ENCODE results near the gene BRAT1.

BRAT1 gene

DNA sequence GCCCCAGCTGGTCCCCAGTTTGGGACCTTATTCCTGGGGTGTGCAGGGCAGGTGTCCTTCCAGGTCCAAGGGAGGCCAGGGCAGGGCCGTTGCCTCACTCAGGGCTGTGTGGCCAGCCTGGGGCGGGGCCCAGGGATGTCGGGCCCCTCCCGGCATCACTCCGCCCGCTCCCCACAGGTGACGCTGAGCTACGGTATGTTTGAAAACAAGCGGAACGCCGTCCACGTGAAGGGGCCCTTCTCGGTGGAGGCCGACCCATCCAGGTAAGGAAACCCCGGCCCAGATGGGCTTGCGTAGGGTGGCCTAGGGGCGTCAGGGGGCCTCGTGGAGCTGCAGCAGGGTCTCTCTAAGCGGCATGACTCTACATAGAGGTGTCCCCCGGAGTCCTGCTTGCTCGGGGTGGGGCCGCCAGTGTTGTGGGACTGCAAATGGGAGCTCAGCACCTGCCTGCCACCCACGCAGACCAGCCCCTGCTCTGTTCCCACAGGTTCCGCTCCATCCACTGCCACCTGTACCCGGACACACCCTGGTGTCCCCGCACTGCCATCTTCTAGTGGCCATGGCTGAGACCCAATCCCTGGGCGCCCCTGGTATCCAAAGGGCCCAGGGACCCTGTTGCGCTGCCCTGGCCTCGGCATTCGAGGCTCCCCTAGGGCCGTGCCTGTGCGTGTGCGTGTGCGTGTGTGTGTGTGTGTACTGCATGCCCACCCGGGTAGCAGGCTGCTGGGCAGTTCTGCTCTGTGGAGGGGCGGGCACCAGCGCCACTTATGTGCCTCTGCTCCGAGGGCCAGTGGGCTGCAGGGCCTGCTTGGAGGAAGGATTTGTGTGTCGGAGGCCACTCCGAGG, 28.4 kb downstream of the BRAT1 start:
- no peak overlapping the region for H3K9ac ChIP-seq (ENCODE audit: low read length in 2 of 2)
- H3K27me3 ChIP-seq (ENCODE audit: control insufficient read depth in 1 of 2, insufficient read depth in 2 of 2, low read length in 2 of 2), result peaks cover 31 to 58% of the 10 kb centered on the region in 2 donors
- no peaks in the 10 kb centered on the region for H3K36me3 ChIP-seq (ENCODE audit: control insufficient read depth in 2 of 2, insufficient read depth in 2 of 2, low read length in 2 of 2)
- no peaks in the 10 kb centered on the region for H3K9me3 ChIP-seq (ENCODE audit: control insufficient read depth in 2 of 2, low read length in 2 of 2)
- no peak overlapping the region for H3K4me3 ChIP-seq (ENCODE audit: low read length in 2 of 2)
- no peak overlapping the region for H3K27ac ChIP-seq (ENCODE audit: low read length)
- peaks cover 33% of the 10 kb centered on the region for H3K4me1 ChIP-seq (ENCODE audit: control insufficient read depth, insufficient read depth, low read length)

DNA sequence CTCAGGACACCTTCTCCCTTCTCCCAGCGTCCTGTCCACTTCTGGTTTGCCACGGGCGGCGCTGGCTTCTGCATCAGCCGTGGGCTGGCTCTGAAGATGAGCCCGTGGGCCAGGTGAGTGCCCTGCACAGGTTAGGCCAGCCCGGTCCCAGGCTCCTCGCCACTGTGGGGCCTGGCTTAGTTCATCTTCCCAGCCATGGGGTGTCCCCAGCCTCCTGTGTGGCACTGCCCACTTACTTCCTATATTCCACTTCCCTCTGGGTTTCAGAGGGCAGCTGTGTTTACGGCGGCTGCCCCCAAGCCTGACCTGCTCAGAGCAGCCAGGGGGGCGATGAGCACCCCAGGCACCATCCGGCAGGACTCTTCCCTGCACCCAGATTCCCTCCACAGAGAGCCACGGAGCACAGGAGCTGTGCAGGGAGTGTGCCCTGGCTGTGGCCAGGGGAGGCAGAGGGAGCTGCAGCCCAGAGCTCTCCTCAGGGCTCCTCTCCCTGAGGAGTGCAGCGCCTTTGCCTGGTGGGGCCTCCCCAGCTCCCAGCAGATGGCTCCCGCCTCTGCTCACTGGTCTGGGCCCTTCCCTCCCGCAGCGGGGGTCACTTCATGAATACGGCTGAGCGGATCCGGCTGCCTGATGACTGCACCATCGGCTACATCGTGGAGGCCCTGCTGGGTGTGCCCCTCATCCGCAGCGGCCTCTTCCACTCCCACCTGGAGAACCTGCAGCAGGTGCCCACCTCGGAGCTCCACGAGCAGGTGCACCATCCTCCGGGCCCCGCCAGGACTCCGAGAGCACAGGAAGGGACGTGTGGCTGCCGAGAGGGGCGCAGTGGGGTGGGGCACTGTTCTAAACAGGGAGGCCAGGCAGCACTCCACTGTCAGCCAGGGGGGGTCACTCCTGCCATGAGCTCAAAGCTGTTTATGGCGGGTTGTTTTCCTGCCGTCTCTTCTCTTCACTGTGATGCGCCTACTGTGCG, 29.4 kb downstream of the BRAT1 start:
- no peak overlapping the region for H3K9ac ChIP-seq (ENCODE audit: low read length in 2 of 2)
- H3K4me3 ChIP-seq (ENCODE audit: low read length in 2 of 2), result no peak overlapping the region
- peaks cover 33 to 64% of the 10 kb centered on the region in 2 donors for H3K27me3 ChIP-seq (ENCODE audit: control insufficient read depth in 1 of 2, insufficient read depth in 2 of 2, low read length in 2 of 2)
- H3K4me1 ChIP-seq (ENCODE audit: control insufficient read depth, insufficient read depth, low read length), result peaks cover 31% of the 10 kb centered on the region
- H3K27ac ChIP-seq (ENCODE audit: low read length), result no peak overlapping the region
- H3K36me3 ChIP-seq (ENCODE audit: control insufficient read depth in 2 of 2, insufficient read depth in 2 of 2, low read length in 2 of 2), result no peaks in the 10 kb centered on the region
- H3K9me3 ChIP-seq (ENCODE audit: control insufficient read depth in 2 of 2, low read length in 2 of 2), result no peaks in the 10 kb centered on the region

DNA sequence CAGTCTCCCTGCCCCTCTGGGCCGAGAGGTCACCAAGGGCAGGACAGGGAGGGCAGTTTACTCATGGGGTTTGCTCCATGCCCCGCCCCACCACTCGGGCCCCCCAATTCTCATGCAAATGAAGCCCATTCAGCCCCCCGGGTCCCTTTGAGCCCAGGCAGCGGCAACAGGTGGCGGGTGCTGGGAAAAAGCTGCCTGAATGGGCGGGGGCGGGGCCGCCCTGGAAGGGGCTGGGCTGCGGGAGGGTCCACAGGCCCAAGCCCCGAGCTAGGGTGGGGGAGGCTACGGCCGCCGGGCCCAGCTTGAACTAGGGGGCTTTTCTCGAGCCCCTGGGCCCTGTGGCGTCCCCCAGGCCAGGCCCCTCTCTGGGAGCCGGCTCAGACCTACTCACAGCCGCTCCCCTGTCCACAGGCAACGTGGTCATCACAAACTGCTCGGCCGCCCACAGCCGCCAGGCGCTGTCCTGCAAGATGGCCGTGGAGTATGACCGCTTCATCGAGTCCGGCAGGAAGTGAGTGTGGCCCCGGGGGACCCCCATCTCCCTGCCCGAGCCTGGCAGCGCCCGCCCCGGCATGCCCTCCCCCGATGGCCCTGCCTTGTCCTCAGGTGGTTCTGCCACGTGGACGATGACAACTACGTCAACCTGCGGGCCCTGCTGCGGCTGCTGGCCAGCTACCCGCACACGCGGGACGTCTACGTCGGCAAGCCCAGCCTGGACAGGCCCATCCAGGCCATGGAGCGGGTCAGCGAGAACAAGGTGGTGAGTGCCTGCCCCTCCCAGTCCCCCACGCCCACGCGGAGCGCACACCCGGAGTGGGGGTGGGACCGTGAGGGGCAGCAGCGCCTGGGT, 30.3 kb downstream of the BRAT1 start:
- no peak overlapping the region for H3K9ac ChIP-seq (ENCODE audit: low read length in 2 of 2)
- H3K4me1 ChIP-seq (ENCODE audit: control insufficient read depth, insufficient read depth, low read length), result peaks cover 34% of the 10 kb centered on the region
- no peak overlapping the region for H3K27ac ChIP-seq (ENCODE audit: low read length)
- peaks cover 36 to 68% of the 10 kb centered on the region in 2 donors for H3K27me3 ChIP-seq (ENCODE audit: control insufficient read depth in 1 of 2, insufficient read depth in 2 of 2, low read length in 2 of 2)
- no peaks in the 10 kb centered on the region for H3K9me3 ChIP-seq (ENCODE audit: control insufficient read depth in 2 of 2, low read length in 2 of 2)
- H3K36me3 ChIP-seq (ENCODE audit: control insufficient read depth in 2 of 2, insufficient read depth in 2 of 2, low read length in 2 of 2), result no peaks in the 10 kb centered on the region
- no peak overlapping the region for H3K4me3 ChIP-seq (ENCODE audit: low read length in 2 of 2)

DNA sequence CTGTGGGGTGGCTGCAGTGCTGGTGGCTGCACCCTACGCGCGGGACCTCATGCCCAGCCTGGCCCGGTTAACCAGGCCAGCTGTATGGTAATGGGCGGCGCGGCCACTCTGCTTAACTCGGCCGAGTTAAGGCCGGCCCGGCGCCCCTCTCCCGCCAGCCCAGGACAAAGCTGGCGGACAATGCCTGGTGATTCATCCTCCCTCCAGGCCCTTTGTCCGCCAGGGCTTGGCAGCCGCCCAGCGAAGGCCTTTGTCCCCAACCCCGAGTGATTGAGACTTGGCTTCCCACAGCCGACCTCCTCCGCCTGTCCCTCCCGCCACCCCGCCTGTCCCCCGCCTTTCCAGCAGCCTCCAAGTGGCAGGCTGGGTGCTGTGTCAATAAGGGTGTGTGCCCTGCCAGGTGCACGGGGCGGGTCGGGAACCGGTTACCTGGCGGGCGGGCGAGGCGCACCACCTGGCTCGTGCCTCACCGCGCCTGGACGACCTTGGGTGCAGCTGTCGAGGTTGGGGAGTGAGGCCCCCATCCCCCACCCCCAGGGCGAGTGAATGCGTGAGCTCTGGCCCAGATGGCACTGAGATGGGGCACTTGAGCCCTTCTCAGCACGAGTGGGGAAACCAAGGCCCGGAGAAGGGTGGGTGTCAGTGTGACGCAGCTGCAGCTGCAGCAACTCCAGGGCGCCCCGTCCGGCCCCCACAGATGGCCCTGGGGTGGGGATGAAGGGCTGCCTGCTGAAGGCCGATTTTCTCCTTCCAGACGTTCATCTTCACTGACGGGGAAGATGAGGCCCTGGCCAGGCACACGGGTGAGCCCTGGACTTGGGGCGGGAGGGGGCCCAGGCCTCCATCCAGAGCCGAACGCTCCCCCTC, 31.1 kb downstream of the BRAT1 start:
- Histone ChIP-seq H3K27me3 (ENCODE audit: control insufficient read depth in 1 of 2, insufficient read depth in 2 of 2, low read length in 2 of 2) (peaks cover 36 to 69% of the 10 kb centered on the region in 2 donors), H3K9me3 (ENCODE audit: control insufficient read depth in 2 of 2, low read length in 2 of 2) (no peaks in the 10 kb centered on the region), H3K36me3 (ENCODE audit: control insufficient read depth in 2 of 2, insufficient read depth in 2 of 2, low read length in 2 of 2) (no peaks in the 10 kb centered on the region), H3K27ac (ENCODE audit: low read length) (no peak overlapping the region), H3K4me1 (ENCODE audit: control insufficient read depth, insufficient read depth, low read length) (peaks cover 33% of the 10 kb centered on the region), H3K9ac (ENCODE audit: low read length in 2 of 2) (no peak overlapping the region), H3K4me3 (ENCODE audit: low read length in 2 of 2) (peak overlapping the region in 1 of 2 donors; percentile 35)

DNA sequence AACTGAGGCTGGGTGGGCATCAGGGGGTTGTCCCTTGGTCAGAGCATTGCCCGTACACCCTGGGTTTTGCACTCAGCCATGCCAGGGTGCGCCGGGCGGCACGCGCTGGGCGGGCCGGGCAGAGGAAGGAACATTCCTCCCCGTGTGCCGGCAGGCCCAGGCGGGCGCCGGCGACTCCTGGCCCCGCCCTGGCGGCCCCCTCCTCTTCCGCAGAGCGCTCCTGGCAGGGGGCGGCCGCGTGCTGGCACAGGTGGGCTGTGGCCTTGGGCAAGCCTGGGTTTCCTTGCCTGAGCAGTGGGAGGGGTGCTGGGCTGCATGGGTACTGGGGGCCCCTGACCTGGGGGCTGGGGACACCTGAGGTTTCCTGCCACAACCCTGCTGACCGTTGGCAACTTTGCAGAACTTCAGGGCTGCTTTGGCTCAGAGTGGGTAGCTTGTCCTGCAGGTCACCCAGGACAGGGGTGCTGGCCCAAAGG, 31.8 kb downstream of the BRAT1 start:
- peaks cover 36% of the 10 kb centered on the region for H3K4me1 ChIP-seq (ENCODE audit: control insufficient read depth, insufficient read depth, low read length)
- H3K27me3 ChIP-seq (ENCODE audit: control insufficient read depth in 1 of 2, insufficient read depth in 2 of 2, low read length in 2 of 2), result peaks cover 36 to 71% of the 10 kb centered on the region in 2 donors
- H3K9ac ChIP-seq (ENCODE audit: low read length in 2 of 2), result no peak overlapping the region
- no peaks in the 10 kb centered on the region for H3K36me3 ChIP-seq (ENCODE audit: control insufficient read depth in 2 of 2, insufficient read depth in 2 of 2, low read length in 2 of 2)
- H3K27ac ChIP-seq (ENCODE audit: low read length), result no peak overlapping the region
- no peaks in the 10 kb centered on the region for H3K9me3 ChIP-seq (ENCODE audit: control insufficient read depth in 2 of 2, low read length in 2 of 2)
- H3K4me3 ChIP-seq (ENCODE audit: low read length in 2 of 2), result peak overlapping the region in 1 of 2 donors; percentile 47

DNA sequence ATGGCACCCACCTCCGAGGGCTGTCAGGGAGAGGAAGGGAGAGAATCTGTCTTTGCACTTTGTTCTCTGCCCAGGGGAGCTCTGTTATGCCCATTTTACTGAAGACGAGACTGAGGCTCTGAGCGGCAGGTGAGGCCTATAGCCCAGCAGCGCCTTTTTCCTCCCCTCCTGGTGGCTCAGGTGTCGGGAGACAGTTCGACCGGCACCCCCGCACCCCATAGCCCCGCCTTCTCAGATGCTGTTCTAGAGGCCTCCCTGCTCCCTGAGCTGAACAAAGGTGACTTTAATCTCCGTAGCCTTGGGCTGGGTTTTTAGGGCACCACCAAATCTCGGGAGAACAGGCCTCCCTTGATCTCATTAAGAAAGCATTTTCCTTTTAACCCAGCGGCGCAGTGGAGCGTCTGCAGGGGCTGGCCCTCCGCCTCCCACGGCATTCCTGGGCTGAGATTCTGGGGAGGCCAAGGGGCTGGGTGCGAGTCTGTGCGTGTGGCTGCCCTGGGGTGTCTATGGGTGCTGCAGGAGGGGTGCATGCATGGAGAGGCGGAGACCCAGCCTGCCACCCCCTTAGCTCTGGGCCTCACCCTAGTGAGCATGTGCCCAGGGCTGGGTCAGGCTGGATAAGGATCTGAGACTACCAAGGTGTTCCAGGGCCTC, 32.4 kb downstream of the BRAT1 start:
- Histone ChIP-seq H3K4me3 (ENCODE audit: low read length in 2 of 2) (peak overlapping the region in 1 of 2 donors; percentile 55), H3K9me3 (ENCODE audit: control insufficient read depth in 2 of 2, low read length in 2 of 2) (no peaks in the 10 kb centered on the region), H3K27me3 (ENCODE audit: control insufficient read depth in 1 of 2, insufficient read depth in 2 of 2, low read length in 2 of 2) (peaks cover 36 to 69% of the 10 kb centered on the region in 2 donors), H3K36me3 (ENCODE audit: control insufficient read depth in 2 of 2, insufficient read depth in 2 of 2, low read length in 2 of 2) (no peaks in the 10 kb centered on the region), H3K4me1 (ENCODE audit: control insufficient read depth, insufficient read depth, low read length) (peaks cover 31% of the 10 kb centered on the region), H3K9ac (ENCODE audit: low read length in 2 of 2) (no peak overlapping the region), H3K27ac (ENCODE audit: low read length) (no peak overlapping the region)

DNA sequence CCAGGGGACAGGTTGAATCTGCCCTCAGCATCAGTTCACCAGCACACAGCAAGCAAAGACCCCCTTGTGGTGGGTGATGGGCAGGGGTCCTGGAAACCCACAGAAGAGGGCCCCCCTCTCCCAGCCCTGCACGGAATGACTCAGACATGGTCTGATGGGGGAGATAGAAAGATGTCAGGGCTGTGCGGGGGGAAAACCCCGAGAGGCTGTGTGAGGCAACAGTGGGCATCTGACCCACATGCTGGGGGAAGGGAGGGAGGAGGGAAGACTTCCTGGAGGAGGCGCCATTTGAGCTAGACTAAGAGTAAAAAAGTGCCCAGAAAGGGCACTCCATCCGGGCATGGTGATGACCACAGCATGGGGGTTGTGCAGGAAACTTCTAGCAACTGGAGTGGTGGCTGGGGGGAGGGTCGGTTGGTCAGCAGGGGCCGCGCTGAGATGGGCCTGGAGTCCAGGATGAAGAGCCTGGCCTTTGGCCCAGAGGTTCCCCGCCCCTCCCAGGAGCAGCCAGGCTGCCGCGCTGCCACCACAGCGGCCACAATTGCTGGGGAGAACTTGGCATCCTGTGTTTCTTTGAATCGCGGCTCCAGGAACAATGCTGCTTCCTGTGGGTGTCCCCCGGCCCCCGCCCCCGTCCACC, 33.3 kb downstream of the BRAT1 start:
- Histone ChIP-seq H3K9me3 (ENCODE audit: control insufficient read depth in 2 of 2, low read length in 2 of 2) (no peaks in the 10 kb centered on the region), H3K27me3 (ENCODE audit: control insufficient read depth in 1 of 2, insufficient read depth in 2 of 2, low read length in 2 of 2) (peaks cover 36 to 62% of the 10 kb centered on the region in 2 donors), H3K4me1 (ENCODE audit: control insufficient read depth, insufficient read depth, low read length) (peaks cover 31% of the 10 kb centered on the region), H3K36me3 (ENCODE audit: control insufficient read depth in 2 of 2, insufficient read depth in 2 of 2, low read length in 2 of 2) (no peaks in the 10 kb centered on the region), H3K9ac (ENCODE audit: low read length in 2 of 2) (no peak overlapping the region), H3K27ac (ENCODE audit: low read length) (no peak overlapping the region), H3K4me3 (ENCODE audit: low read length in 2 of 2) (peak overlapping the region in 1 of 2 donors; percentile 71)

DNA sequence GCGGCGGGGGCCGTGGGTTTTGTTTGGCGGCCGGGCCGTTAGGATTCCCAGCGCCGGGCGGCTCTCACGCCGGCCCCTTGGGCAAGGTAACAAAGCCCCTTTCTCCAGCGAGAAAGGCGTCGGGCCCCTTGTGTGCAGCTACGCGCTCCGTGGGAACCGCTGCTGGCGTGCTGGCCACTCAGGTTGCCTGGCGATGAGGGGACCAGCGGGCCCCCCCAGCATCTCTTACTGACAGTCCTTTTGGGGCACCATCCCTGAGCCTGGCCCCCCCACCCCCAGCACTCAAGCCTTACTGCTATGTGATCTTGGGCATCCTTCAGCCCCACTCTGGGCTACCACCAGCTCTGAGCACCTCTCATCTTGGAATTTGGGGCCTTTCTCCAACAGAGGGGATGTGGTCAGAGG, 34.0 kb downstream of the BRAT1 start:
- peaks cover 31% of the 10 kb centered on the region for H3K4me1 ChIP-seq (ENCODE audit: control insufficient read depth, insufficient read depth, low read length)
- no peaks in the 10 kb centered on the region for H3K9me3 ChIP-seq (ENCODE audit: control insufficient read depth in 2 of 2, low read length in 2 of 2)
- H3K36me3 ChIP-seq (ENCODE audit: control insufficient read depth in 2 of 2, insufficient read depth in 2 of 2, low read length in 2 of 2), result no peaks in the 10 kb centered on the region
- H3K27me3 ChIP-seq (ENCODE audit: control insufficient read depth in 1 of 2, insufficient read depth in 2 of 2, low read length in 2 of 2), result peaks cover 33 to 59% of the 10 kb centered on the region in 2 donors
- H3K9ac ChIP-seq (ENCODE audit: low read length in 2 of 2), result no peak overlapping the region
- H3K27ac ChIP-seq (ENCODE audit: low read length), result no peak overlapping the region
- peak overlapping the region; percentile 35 to 71 for H3K4me3 ChIP-seq (ENCODE audit: low read length in 2 of 2)

DNA sequence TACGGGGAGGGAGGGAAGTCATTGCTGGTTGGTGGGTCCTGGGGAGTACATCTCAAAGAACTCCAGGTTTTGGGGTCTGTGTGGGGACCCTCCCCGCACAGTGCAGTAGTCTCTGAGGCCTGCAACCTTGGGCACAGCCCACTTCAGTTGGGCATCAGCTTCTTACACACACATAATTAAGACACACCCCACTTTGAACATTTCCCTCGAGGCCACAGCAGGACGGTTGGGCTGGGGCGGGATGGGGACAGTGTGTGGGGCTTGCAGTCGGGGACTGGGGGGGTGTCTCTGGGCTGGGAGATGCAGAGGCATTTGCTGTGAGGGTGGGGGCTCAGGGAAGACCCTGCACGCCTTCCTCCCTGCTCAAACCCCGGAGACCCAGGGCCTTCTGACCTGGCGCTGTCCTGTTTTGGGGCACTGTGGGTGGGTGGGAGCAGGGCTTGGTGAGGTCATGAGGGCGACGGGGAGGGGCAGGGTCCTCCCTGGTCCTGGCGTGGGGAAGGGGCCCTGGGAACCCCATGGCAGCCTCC, 34.5 kb downstream of the BRAT1 start:
- H3K4me1 ChIP-seq (ENCODE audit: control insufficient read depth, insufficient read depth, low read length), result peaks cover 30% of the 10 kb centered on the region
- H3K36me3 ChIP-seq (ENCODE audit: control insufficient read depth in 2 of 2, insufficient read depth in 2 of 2, low read length in 2 of 2), result no peaks in the 10 kb centered on the region
- H3K9ac ChIP-seq (ENCODE audit: low read length in 2 of 2), result no peak overlapping the region
- H3K4me3 ChIP-seq (ENCODE audit: low read length in 2 of 2), result peak overlapping the region; percentile 15 to 71
- H3K27ac ChIP-seq (ENCODE audit: low read length), result no peak overlapping the region
- H3K27me3 ChIP-seq (ENCODE audit: control insufficient read depth in 1 of 2, insufficient read depth in 2 of 2, low read length in 2 of 2), result peaks cover 33 to 54% of the 10 kb centered on the region in 2 donors
- no peaks in the 10 kb centered on the region for H3K9me3 ChIP-seq (ENCODE audit: control insufficient read depth in 2 of 2, low read length in 2 of 2)

All from stomach smooth muscle (tissue), 2 donors.